ENCODE measurements around the gene C16orf74.

DNA sequence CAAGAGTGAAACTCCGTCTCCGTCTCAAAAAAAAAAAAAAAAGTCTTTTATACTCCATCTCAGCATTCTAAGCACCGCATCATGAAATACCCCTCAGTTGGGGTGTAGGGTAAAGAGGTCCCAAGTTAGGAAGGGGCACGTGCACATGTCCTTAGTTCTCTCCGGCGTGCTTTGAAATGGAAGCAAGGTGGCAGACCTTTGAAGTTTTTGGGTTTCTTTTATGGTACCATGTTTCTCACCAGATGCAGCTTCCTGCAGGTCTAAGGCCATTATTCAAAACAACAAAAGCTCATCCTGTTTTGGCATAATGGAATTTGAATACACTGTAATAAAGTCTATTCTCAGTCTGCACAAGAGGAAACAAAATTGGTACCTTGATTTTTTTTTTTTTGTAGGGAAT lies 38.9 kb upstream of the C16orf74 start:
- TF ChIP-seq, protein P1, sequence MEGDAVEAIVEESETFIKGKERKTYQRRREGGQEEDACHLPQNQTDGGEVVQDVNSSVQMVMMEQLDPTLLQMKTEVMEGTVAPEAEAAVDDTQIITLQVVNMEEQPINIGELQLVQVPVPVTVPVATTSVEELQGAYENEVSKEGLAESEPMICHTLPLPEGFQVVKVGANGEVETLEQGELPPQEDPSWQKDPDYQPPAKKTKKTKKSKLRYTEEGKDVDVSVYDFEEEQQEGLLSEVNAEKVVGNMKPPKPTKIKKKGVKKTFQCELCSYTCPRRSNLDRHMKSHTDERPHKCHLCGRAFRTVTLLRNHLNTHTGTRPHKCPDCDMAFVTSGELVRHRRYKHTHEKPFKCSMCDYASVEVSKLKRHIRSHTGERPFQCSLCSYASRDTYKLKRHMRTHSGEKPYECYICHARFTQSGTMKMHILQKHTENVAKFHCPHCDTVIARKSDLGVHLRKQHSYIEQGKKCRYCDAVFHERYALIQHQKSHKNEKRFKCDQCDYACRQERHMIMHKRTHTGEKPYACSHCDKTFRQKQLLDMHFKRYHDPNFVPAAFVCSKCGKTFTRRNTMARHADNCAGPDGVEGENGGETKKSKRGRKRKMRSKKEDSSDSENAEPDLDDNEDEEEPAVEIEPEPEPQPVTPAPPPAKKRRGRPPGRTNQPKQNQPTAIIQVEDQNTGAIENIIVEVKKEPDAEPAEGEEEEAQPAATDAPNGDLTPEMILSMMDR (IDR thresholded peaks at IDR 0.05): no peak
- no peak for TF ChIP-seq POLR2A (IDR thresholded peaks at IDR 0.05)
- no peak for TF ChIP-seq EP300 (IDR thresholded peaks at IDR 0.05)
- no peak for TF ChIP-seq POLR2AphosphoS5 (IDR thresholded peaks at IDR 0.05)

Measured in gastroesophageal sphincter (tissue), 3 donors.